GM21786 (cell line): ENCODE measurements around the gene EP400.

ENCODE experiments used
- ATAC-seq: cut with Tn5 transposase; IDR thresholded peaks from one replicate; pipeline ENCODE4 v1.9.1; 2021; ENCODE audit not compliant: unreplicated experiment

EP400 gene

GRCh38 chr12:132108211-132108832, 158.6 kb downstream of the EP400 start:
- ATAC-seq: no peak

- no peak for ATAC-seq
Measured at GRCh38 chr12:132109741-132110140, 160.0 kb downstream of the EP400 start.

GRCh38 chr12:132110677-132111076, 160.9 kb downstream of the EP400 start:
- no peak for ATAC-seq

- ATAC-seq: no peak
Measured at GRCh38 chr12:132111654-132112304, 162.0 kb downstream of the EP400 start.

GRCh38 chr12:132114667-132115066, 164.9 kb downstream of the EP400 start:
- ATAC-seq: no peak

GRCh38 chr12:132115500-132115899, 165.8 kb downstream of the EP400 start:
- ATAC-seq: no peak

- no peak for ATAC-seq
Measured at GRCh38 chr12:132116709-132117557, 167.2 kb downstream of the EP400 start.

- ATAC-seq: no peak
Measured at GRCh38 chr12:132117558-132117875, 167.8 kb downstream of the EP400 start.

- no peak for ATAC-seq
Measured at GRCh38 chr12:132118876-132119275, 169.1 kb downstream of the EP400 start.

GRCh38 chr12:132121283-132121682, 171.5 kb downstream of the EP400 start:
- no peak for ATAC-seq

GRCh38 chr12:132123970-132124765, 174.4 kb downstream of the EP400 start:
- no peak for ATAC-seq

- ATAC-seq: no peak
Measured at GRCh38 chr12:132124766-132125425, 175.2 kb downstream of the EP400 start.

- ATAC-seq: no peak
Measured at GRCh38 chr12:132125736-132126135, 176.0 kb downstream of the EP400 start.

GRCh38 chr12:132127041-132127440, 177.3 kb downstream of the EP400 start:
- ATAC-seq: no peak

- no peak for ATAC-seq
Measured at GRCh38 chr12:132129007-132129406, 179.3 kb downstream of the EP400 start.

GRCh38 chr12:132130690-132131089, 180.9 kb downstream of the EP400 start:
- no peak for ATAC-seq
